GM06990 (cell line): ENCODE data around the gene KRT78.

Source experiments
- DNase-seq: peaks from one replicate; pipeline ENCODE4 v3.0.0-alpha.2; 2011; ENCODE audit not compliant: insufficient read length; ENCODE audit errors: extremely low read depth
- H3K27me3 ChIP-seq: replicated peaks from 2 replicates; pipeline ENCODE4 v1.6.0; 2011; ENCODE audit warnings: low read length; ENCODE audit not compliant: control insufficient read depth, insufficient read depth
- H3K36me3 ChIP-seq: 2 replicates; pipeline ENCODE4 v1.5.1; 2011; ENCODE audit warnings: low read length; ENCODE audit not compliant: control insufficient read depth, insufficient read depth
- H3K4me3 ChIP-seq: replicated peaks from 2 replicates; pipeline ENCODE4 v1.5.1; 2011; ENCODE audit warnings: low read depth, mild to moderate bottlenecking, control low read depth, low read length
- TF ChIP-seq, protein P1 (sequence below): IDR thresholded peaks from 2 replicates; pipeline ENCODE4 v1.5.1; 2011; ENCODE audit warnings: low read length, control low read depth, mild to moderate bottlenecking, inconsistent platforms; ENCODE audit not compliant: insufficient read depth, poor library complexity, severe bottlenecking

KRT78 gene

DNA sequence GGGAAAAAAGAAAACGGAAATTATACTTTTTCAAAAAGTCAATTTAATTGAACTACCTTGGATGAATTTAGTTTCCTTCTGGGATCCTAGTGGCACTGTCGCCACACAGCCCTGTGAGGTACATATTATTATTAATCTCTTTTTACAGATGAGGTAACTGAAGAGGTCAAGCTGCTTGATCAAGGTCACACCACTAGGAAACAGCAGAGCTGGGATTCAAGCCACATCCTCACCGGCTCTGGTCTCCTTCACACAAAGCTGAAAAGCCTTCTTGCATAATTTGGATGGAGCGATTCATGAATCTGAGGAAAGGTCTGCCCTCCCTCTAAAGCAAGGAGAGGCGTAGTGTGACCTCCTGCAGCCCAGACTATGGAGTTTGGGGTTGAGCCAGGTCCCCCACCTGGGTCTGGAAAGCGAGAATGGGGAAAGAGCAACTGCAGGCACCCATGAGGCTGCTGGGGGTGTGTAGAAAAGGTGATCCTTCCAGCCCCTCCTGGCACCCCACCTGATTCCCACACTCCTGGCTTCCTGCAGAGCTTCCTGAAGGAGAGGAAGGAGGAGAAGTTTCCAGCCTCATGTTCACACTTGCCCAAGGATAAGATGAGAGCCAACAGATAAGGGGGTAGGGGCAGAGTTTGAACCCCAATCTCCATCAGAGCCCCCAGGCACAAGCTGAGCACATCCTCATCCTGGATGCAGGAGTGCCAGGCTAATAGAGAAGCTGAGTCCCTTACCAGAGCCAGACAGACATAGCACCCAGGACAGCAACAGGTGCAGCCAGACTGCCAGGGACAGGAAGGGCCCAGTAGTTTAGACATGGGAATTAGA is 10.8 kb downstream of the KRT78 start:
- no peak overlapping the region for H3K4me3 ChIP-seq
- H3K36me3 ChIP-seq = no peaks in the 10 kb centered on the region
- no peak for DNase-seq
- H3K27me3 ChIP-seq = no peaks in the 10 kb centered on the region; the same call in none of the 2 replicates
- TF ChIP-seq, protein P1, sequence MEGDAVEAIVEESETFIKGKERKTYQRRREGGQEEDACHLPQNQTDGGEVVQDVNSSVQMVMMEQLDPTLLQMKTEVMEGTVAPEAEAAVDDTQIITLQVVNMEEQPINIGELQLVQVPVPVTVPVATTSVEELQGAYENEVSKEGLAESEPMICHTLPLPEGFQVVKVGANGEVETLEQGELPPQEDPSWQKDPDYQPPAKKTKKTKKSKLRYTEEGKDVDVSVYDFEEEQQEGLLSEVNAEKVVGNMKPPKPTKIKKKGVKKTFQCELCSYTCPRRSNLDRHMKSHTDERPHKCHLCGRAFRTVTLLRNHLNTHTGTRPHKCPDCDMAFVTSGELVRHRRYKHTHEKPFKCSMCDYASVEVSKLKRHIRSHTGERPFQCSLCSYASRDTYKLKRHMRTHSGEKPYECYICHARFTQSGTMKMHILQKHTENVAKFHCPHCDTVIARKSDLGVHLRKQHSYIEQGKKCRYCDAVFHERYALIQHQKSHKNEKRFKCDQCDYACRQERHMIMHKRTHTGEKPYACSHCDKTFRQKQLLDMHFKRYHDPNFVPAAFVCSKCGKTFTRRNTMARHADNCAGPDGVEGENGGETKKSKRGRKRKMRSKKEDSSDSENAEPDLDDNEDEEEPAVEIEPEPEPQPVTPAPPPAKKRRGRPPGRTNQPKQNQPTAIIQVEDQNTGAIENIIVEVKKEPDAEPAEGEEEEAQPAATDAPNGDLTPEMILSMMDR = no peak

- TF ChIP-seq, protein P1 = no peak
- no peak overlapping the region for H3K4me3 ChIP-seq
- no peak for DNase-seq
- no peaks in the 10 kb centered on the region; the same call in none of the 2 replicates for H3K27me3 ChIP-seq
- no peaks in the 10 kb centered on the region for H3K36me3 ChIP-seq
Measured at GRCh38 chr12:52837413-52837741, 11.4 kb downstream of the KRT78 start.

- Histone ChIP-seq H3K36me3 (no peaks in the 10 kb centered on the region), H3K27me3 (no peaks in the 10 kb centered on the region; the same call in none of the 2 replicates), H3K4me3 (no peak overlapping the region)
- DNase-seq = no peak
- TF ChIP-seq, protein P1 = no peak
Measured at GRCh38 chr12:52836491-52837412, 12.0 kb downstream of the KRT78 start.

DNA sequence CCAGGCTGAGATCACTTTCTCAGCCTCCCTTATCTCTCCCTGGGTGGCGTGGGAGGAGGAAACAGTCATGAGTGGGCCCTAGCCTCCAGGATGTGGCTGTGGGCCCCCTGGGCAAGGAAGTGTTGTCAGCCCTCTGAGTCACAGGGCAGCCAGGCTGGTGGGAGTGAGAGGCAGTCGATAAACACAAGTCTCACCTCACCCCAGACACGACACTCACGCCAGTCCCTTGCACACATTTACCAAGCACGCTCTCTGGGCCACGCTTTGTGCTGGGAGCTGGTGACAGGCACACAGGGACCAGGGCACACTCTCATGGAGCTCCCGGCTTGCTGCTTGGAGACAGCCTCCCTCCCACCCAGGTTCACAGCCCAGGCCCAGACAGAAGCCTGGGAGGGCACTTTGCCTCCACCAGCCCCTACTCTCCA is 12.7 kb downstream of the KRT78 start:
- TF ChIP-seq, protein P1 = no peak
- H3K36me3 ChIP-seq = no peaks in the 10 kb centered on the region
- no peak overlapping the region for H3K4me3 ChIP-seq
- no peaks in the 10 kb centered on the region; the same call in none of the 2 replicates for H3K27me3 ChIP-seq
- DNase-seq = no peak

GRCh38 chr12:52835271-52836041 is 13.3 kb downstream of the KRT78 start:
- TF ChIP-seq, protein P1 = no peak
- DNase-seq = no peak
- Histone ChIP-seq H3K27me3 (no peaks in the 10 kb centered on the region; the same call in none of the 2 replicates), H3K4me3 (no peak overlapping the region), H3K36me3 (no peaks in the 10 kb centered on the region)
